GM21717 (cell line): ENCODE data around the gene ARCN1.
"Not testable (repeated sequence)": the region's sequence is repeated elsewhere in the genome, so short reads cannot be mapped to it uniquely, and the experiment has no call there.

Experiments
- ATAC-seq: cut with Tn5 transposase; IDR thresholded peaks from one replicate; pipeline ENCODE4 v1.9.1; 2021; ENCODE audit warnings: mild to moderate bottlenecking, moderate library complexity; ENCODE audit not compliant: unreplicated experiment

ARCN1 gene

DNA sequence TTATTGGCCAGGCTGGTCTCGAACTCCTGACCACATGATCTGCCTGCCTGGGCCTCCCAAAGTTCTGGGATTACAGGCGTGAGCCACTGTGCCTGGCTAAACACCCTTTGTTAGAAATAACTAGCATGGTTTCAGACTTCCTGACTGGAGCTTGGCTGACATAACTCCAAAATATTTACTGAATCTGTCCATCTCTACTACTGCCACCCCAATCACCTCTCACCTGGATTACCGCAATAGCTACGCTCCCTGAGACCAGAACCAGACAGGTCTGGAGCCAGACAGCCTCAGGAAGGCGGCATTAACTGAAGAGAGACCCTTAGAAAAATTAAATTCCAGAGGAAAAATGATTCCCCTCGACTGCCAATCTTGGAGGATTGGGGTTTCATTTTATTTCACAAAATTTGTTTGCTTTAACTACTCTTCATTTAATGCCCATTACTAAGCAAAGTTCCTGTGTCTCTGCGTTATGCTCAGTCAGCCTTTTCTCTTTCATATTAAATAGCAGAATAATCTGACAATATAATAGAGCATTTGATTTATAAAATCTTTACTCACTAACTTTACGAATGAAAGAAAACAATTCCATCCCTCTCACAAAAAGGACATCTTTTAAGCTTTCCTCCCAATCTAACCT, 28.1 kb upstream of the ARCN1 start:
- no peak for ATAC-seq

DNA sequence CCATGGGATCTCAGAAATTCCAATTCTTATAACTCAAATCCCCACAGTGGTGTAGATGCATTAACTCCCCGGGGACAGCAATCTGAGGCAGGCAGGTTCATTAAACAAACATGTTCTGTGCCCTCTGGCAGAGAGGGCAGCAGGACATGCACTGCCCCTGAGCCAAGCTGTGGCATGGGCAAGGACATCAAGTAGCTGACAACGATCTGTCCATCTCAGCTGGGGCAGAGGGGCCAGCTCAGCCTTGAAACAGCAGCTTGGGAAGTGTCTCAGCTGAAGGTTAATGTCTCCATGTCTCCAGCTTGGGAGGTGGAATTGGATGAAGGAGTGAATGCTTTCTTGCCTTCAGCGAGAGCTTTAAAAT, 27.6 kb upstream of the ARCN1 start:
- no peak for ATAC-seq

DNA sequence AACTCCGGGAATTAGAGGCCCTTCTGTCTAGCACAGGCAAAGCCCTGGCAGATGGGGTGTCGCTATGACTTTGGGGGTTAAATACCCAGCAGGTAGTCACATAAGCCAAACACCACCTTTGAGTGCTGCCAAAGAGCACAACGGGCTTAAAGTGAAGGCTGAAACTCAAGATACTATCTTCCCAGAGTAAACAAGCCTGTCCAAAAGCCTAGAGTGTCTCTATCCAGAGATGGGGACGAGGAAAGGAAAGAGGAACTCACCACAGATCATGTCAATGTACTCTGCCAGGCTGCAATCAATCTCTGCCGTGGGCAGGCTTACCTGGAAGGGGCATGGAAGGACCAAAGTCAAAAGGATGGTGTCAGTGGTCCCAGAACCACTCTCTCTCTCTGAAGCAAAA, 26.7 kb upstream of the ARCN1 start:
- no peak for ATAC-seq

DNA sequence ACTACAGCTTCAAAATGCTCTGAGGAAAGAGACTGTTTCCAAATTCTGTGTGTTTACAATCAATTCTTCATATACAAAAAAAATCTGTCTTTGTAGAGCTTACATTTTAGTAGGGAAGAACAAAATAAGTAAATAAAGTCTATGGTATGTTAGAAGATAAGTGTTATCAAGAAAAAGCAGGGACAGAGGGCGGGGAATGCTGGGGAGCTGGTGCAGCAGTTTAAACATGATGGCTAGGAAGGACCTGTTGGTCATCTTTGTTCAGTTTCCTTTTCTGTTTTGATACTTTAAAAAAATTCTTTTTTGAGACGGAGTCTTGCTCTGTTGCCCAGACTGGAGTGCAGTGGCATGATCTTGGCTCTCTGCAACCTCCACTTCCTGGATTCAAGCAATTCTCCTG, 25.1 kb upstream of the ARCN1 start:
- ATAC-seq = no peak

DNA sequence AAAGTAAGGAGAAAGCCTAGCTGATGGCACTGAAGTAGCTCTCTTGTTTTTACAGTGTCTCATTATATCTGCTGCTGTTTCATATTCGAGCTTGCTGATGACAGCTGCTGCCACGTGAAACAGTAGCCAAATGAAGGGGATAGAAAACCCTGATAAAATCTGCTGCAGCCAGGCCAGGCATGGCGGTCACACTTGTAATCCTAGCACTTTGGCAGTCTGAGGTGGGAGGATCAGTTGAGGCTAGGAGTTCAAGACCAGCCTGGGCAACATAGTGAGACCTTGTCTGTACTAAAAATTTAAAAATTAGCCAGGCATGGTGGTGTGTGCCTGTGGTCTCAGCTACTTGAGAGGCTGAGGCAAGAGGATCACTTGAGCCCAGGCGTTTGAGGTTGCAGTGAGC, 19.9 kb upstream of the ARCN1 start:
- no peak for ATAC-seq

DNA sequence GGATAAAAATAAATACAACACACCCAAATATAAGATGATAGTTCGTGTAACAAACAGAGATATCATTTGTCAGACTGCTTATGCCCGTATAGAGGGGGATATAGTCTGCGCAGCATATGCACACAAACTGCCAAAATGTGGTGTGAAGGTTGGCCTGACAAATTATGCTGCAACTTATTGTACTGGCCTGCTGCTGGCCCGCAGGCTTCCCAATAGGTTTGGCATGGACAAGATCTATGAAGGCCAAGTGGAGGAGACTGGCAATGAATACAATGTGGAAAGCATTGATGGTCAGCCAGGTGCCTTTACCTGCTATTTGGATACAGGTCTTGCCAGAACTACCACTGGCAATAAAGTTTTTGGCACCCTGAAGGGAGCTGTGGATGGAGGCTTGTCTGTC, 11.4 kb upstream of the ARCN1 start:
- no peak for ATAC-seq

DNA sequence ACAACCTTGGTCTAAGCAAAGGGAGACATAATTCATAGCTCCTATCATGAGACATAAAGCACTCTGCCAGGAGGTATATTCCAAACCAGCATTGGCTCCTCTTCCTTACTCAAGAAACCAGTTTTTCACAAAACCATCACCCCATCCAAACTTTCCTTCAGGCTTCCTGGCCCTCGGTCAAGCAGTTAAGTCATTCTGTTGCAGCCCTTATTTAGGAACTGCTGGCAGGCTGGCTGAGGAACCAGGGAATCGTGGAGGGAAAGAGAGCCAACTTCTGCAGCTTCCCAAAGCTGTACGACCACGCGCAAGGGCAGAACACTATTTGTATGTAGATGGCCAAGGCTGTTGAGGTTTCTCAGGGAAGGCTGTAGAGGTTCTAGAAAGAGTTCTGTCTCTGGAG, 7.2 kb upstream of the ARCN1 start:
- no peak for ATAC-seq

DNA sequence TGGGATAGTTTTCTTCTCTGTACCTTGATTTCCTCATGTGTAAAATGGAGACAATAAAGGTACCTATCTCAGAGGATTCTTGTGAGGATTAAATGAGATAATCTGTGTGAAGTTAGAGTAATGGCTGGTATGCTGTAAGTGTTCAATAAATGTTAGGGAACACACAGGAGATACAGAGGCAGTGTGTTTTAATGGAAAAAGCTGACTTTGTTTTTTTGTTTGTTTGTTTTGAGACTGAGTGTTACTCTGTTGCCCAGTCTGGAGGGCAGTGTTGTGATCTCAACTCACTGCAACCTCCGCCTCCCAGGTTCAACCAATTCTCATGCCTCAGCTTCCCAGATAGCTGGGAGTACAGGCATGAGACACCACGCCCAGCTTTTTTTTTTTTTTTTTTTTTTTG, 2.5 kb upstream of the ARCN1 start:
- ATAC-seq = no peak

DNA sequence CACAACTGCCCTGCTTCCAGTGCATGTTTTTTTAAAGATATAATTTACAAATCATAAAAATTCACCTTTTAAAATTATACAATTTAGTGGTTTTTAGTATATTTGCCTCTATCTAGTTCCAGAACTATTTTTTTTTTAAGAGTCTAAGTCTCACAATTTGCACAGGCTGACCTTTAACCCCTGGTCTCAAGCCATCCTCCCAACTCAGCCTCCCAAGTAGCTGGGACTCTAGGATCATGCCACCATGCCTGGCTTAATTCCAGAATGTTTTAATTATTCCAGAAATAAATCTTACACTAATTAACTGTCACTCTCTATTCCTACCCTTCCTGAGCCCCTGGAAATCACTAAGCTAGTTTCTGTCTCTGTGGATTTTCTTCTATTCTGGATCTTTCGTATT, 1.4 kb upstream of the ARCN1 start:
- no peak for ATAC-seq

DNA sequence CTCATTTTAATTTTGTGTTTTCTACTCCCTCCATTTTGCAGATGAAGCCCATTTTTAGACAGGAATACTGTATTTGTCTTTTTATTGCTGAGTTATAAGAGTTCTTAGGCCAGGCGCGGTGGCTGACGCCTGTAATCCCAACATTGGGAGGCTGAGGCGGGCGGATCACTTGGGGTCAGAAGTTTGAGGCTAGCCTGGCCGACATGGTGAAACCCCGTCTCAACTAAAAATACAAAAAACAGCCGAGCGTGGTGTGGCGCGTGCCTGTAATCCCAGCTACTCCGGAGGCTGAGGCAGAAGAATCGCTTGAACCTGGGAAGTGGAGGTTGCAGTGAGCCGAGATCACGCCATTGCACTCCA, 528 bp upstream of the ARCN1 start:
- peak; percentile 5 for ATAC-seq

DNA sequence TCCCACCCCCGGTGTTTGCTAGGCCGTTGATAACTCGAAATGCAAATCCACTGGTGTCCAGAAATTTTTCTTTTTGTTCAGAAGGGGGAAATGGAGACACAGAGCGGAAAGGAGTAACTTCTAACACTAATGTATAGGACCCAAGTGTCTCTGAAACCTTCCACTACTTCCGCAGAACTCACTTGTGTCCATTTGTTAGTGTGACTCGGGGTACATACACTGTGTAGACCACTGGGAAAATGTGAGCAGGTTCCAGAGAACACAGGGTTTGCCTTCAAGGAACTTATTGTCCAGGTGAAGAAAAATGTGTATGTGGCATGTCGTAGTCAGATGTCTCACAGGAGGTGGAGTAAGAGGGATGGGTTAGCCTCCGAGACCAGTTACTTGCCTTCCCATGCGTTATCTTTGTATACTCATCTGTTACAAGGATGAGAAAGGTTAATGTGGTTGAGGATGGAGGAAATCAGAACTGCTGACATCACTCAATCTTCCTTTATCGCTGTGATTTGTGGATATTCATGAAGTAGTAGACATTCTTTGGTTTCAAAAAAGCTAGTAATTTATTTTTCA, 857 bp downstream of the ARCN1 start:
- peak; percentile 22 for ATAC-seq

DNA sequence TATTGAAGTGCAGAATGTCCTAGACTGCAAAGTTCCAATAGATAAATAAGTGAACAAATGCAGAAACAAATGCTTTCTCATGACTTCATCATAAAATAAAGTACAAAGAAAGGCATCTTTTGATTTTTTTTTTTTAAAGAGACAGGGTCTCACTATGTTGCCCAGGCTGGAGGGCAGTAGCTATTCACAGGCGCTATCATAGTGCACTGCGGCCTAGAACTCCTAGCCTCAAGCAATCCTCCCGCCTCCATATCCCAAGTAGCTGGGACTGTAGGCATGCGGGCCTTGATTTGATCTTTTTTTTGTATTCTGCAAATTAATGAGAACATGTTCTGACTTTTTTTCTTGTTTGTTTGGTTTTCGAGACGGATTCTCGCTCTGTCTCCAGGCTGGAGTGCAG, 2.4 kb downstream of the ARCN1 start:
- ATAC-seq = no peak

DNA sequence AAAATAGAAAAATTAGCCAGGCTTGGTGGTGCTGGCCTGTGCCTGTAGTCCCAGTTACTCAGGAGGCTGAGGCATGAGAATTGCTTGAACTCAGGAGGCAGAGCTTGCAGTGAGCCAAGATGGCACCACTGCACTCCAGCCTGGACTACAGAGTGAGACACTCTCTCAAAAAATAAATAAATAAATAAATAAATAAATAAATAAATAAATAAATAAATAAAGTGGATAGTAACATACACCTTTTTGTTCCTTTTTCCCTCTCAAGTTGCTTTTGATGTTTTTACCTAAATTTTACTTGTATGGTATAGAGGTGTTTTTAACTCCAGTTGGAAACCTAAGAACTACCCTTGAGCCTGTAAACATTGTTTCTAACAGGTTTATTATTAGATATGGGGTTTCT, 5.8 kb downstream of the ARCN1 start:
- not testable (repeated sequence) for ATAC-seq

DNA sequence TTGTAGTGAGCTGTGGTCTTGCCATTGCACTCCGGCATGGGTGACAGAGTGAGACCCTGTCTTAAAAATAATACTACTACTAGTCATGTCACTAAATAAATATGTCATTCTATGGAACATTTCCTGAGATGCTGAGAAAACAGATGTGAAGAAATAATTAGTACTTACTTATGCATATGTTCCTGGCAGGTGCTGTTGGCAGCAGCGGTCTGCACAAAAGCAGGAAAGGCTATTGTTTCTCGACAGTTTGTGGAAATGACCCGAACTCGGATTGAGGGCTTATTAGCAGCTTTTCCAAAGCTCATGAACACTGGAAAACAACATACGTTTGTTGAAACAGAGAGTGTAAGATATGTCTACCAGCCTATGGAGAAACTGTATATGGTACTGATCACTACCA, 8.8 kb downstream of the ARCN1 start:
- ATAC-seq = no peak

DNA sequence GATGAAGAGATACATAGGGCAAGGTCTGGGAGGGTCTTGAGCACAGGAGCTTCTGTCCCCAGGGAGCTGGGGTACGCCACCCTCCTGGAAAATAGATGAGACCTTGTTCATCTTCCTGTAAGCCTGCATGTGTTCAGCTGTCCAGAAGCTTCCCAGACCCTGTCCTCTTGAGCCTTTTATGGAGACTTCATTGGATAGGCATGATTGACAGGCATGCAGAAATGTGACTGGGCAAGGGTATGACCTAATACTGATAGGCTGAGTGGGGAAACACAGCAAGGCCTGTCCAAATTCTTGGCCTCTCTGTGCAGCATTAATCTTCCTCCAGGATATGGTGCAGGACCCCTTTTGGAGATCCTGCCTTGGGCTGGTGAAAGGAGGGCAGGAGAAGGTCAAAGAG, 15.7 kb downstream of the ARCN1 start:
- no peak for ATAC-seq

DNA sequence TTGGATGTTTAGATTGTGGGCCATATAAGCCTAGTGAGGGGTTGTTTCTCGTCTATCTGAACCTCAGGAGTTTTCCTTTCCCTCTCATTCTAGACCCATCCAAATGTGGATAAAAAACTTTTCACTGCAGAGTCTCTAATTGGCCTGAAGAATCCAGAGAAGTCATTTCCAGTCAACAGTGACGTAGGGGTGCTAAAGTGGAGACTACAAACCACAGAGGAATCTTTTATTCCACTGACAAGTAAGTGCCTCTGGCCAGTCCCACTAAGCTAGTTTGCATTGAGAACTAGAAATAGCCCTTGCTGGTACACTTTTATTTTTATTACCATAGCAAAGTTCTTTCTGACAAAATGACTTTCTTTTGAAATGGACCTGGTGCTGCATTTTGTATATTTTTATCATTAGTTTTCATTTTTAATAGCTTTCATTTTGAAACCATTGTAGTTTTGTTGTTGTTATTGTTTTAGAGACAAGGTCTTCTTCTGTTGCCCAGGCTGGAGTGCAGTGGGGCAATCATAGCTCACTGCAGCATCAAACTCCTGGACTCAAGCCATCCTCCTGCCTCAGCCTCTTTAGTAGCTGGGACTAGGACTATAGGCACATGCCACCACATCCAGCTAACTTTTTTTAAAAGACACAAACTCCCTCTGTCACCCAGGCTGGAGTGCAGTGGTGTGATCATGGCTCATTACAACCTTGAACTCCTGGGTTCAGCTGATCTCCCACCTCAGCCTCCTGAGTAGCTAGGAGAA, 20.6 kb downstream of the ARCN1 start:
- no peak for ATAC-seq

DNA sequence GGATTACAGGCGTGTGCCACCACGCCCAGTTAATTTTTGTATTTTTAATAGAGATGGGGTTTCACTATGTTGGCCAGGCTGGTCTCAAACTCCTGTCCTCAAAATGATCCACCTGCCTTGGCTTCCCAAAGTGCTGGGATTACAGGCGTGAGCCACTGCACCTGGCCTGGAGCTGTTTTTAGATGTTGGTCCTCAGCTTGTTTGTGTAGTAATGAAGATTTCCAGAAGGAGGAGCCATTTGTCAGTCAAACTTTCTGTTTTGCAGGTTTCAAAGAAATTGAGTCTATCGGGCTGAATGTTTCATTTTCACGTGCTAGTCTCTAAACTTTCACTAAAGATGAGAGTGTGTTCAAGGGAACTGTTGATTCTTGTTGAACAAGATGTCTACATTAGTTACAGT, 22.8 kb downstream of the ARCN1 start:
- ATAC-seq = not testable (repeated sequence)

DNA sequence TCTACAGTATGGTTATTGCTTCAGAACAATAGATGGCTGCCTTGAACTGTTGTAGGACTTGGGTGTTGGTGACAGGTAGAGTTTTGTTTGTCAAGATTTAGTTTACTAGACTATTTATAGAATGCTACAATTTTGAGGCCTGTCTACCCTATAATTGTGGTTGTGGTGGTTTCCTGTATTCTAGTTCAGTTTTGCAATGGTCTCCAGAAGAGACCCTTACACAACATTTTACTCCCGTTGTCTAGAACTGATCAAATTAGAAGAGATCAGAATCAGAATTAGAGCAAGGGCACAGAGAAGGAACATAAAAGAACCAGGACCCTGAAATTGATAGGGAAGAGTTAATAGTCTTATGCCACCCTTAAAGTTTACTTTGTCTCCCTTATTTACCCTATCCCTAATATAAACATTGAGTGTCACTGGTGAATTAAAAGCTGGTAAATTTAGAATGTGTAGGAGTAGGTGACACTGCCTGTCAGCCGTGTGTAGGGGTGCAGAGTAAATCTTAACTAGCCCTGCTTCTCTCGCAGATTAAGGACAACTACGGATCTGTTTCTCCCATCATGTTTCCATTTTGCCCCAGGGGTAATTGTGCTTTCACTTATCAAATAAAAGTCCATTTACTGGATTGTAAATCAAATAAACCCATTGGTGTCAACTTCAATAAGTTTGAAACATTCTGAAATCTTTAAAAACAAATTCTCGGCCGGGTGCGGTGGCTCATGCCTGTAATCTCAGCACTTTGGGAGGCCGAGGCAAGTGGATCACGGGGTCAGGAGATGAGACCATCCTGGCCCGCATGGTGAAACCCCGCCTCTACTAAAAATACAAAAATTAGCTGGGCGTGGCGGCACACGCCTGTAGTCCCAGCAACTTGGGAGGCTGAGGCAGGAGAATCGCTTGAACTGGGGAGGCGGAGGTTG, 24.3 kb downstream of the ARCN1 start:
- ATAC-seq = no peak

DNA sequence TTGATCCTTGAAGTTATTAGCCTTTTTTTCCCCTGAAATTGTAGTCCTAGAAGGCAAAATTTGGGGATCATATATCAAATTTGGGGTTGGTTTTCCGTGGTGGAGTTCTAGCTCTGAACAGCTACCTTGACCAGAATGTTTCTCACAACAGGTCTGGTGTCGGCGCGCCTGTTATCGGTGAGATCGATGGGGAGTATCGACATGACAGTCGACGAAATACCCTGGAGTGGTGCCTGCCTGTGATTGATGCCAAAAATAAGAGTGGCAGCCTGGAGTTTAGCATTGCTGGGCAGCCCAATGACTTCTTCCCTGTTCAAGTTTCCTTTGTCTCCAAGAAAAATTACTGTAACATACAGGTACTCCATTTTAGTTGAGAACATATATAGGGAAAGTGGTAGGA, 25.3 kb downstream of the ARCN1 start:
- ATAC-seq = no peak

DNA sequence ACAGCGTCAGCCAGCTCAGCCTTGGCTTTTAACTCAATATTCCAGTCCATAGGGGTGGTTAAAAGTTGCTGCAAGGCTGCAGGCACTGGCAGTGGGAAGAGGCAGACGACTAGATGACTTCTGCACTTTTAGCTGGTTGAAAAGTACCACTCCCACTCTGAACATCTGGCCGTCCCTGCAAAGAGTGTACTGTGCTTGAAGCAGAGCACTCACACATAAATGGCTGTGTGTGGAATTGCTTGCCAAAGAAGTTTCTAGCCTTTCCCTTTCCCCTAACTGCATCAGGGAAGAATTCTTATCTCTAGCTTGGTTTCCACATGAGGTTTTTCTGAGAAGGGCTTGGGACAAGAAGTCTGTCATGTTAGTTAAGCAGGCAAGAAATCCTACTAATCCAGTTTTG, 30.1 kb downstream of the ARCN1 start:
- no peak for ATAC-seq

DNA sequence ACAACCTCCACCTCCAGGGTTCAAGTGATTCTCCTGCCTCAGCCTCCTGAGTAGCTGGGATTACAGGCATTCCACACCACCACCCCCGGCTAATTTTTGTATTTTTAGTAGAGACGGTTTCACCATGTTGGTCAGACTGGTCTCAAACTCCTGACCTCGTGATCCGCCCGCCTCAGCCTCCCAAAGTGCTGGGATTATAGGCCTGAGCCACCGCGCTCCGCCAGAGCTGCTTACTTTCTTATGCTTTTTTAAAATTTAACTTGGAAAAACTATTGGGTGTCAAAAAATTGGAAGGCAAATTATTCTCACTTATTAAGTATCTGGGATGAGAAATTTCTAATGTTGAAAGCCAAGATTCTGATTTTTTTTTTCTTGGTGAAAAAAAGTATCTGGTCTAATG, 31.5 kb downstream of the ARCN1 start:
- not testable (repeated sequence) for ATAC-seq

DNA sequence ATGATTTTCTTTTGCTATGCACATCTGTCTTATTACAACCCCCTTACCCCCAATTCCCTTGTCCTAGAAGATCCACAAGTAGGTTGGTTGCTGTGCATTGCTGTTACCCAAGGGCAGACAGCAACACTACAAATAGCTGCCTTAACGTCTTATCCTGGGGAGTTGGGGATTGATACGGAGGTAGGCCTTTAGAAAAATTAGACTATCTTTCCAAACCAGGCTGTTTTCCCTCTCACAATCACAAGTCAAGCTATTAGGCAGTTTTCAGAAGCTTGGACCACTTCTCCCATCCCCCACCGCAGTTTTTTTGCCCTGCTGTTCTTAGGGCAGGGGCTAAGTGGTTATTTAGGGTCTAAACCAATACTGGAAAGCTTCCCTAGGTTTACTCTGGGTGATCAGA, 32.4 kb downstream of the ARCN1 start:
- no peak for ATAC-seq
